ENCODE results near the gene RANBP1. TPM values are rescaled to one million over a fixed set of nuclear protein-coding genes. Genes with fewer than 3 reads are reported as not detected.

The RANBP1 gene
- total and polyA plus RNA-seq, 2 experiments from 2014 or later, result 233 to 253 TPM

- H3F3A ChIP-seq (ENCODE audit: insufficient read depth), result no peaks in the 10 kb centered on the region
- no peak for TF ChIP-seq EZH2phosphoT487 (IDR thresholded peaks at IDR 0.05; ENCODE audit: insufficient read depth, low read depth)
- TF ChIP-seq EZH2 (IDR thresholded peaks at IDR 0.05; ENCODE audit: insufficient read depth, poor library complexity, severe bottlenecking), result no peak
- H3K36me3 ChIP-seq (ENCODE audit: low read depth), result no peaks in the 10 kb centered on the region
- no peaks in the 10 kb centered on the region for H3K79me2 ChIP-seq (ENCODE audit: insufficient read depth)
- no peak overlapping the region for H3K4me2 ChIP-seq (ENCODE audit: unreplicated experiment)
- no peaks in the 10 kb centered on the region for H3K9me2 ChIP-seq (ENCODE audit: insufficient read depth)
- in situ Hi-C loops (cut with MboI), result no loop called here
- no peaks in the 10 kb centered on the region for H4K20me1 ChIP-seq (ENCODE audit: insufficient read depth)
- no peaks in the 10 kb centered on the region for H3K4me1 ChIP-seq (ENCODE audit: insufficient read depth)
- DNase-seq, result no peak
- WGBS, 2 experiments (ENCODE audit: low coverage in 1 of 2, low lambda C conversion rate in 2 of 2, missing lambda C conversion rate in 2 of 2), result 94 to 96% methylated on average over 7 of the region's 7 CpGs
- H3K27ac ChIP-seq, result no peak overlapping the region
- H2AFZ ChIP-seq, result no peak overlapping the region
- H3K4me3 ChIP-seq, result no peak overlapping the region
- no peak overlapping the region for H3K9ac ChIP-seq
- H3K27me3 ChIP-seq (replicated peaks; ENCODE audit: insufficient read depth), result no peaks in the 10 kb centered on the region
- no peaks in the 10 kb centered on the region for H3K9me3 ChIP-seq (ENCODE audit: low read depth)
Measured at GRCh38 chr22:20069331-20070042, 46.4 kb upstream of the RANBP1 start.

- H3K4me3 ChIP-seq, result no peak overlapping the region
- H3K4me2 ChIP-seq (ENCODE audit: unreplicated experiment), result no peak overlapping the region
- H3K79me2 ChIP-seq (ENCODE audit: insufficient read depth), result no peaks in the 10 kb centered on the region
- H3K9me3 ChIP-seq (ENCODE audit: low read depth), result no peaks in the 10 kb centered on the region
- no peak overlapping the region for H2AFZ ChIP-seq
- no peaks in the 10 kb centered on the region for H4K20me1 ChIP-seq (ENCODE audit: insufficient read depth)
- DNase-seq, result no peak
- H3K36me3 ChIP-seq (ENCODE audit: low read depth), result no peaks in the 10 kb centered on the region
- H3K9ac ChIP-seq, result no peak overlapping the region
- TF ChIP-seq EZH2phosphoT487 (IDR thresholded peaks at IDR 0.05; ENCODE audit: insufficient read depth, low read depth), result no peak
- no peak for TF ChIP-seq EZH2 (IDR thresholded peaks at IDR 0.05; ENCODE audit: insufficient read depth, poor library complexity, severe bottlenecking)
- H3K27me3 ChIP-seq (replicated peaks; ENCODE audit: insufficient read depth), result no peaks in the 10 kb centered on the region
- in situ Hi-C loops (cut with MboI), result no loop called here
- no peak overlapping the region for H3K27ac ChIP-seq
- no peaks in the 10 kb centered on the region for H3F3A ChIP-seq (ENCODE audit: insufficient read depth)
- no peaks in the 10 kb centered on the region for H3K9me2 ChIP-seq (ENCODE audit: insufficient read depth)
- 83 to 87% methylated on average over 8 of the region's 8 CpGs for WGBS, 2 experiments (ENCODE audit: low coverage in 1 of 2, low lambda C conversion rate in 2 of 2, missing lambda C conversion rate in 2 of 2)
- no peaks in the 10 kb centered on the region for H3K4me1 ChIP-seq (ENCODE audit: insufficient read depth)
Measured at GRCh38 chr22:20071524-20071972, 44.4 kb upstream of the RANBP1 start.

GRCh38 chr22:20076627-20077172, 39.2 kb upstream of the RANBP1 start:
- TF ChIP-seq EZH2 (IDR thresholded peaks at IDR 0.05; ENCODE audit: insufficient read depth, poor library complexity, severe bottlenecking), result no peak
- no peak for TF ChIP-seq EZH2phosphoT487 (IDR thresholded peaks at IDR 0.05; ENCODE audit: insufficient read depth, low read depth)
- H3F3A ChIP-seq (ENCODE audit: insufficient read depth), result peaks cover 13% of the 10 kb centered on the region
- H3K9me2 ChIP-seq (ENCODE audit: insufficient read depth), result no peaks in the 10 kb centered on the region
- H3K4me3 ChIP-seq, result no peak overlapping the region
- in situ Hi-C loops (cut with MboI), result no loop called here
- H3K4me2 ChIP-seq (ENCODE audit: unreplicated experiment), result no peak overlapping the region
- H3K9me3 ChIP-seq (ENCODE audit: low read depth), result no peaks in the 10 kb centered on the region
- H3K27ac ChIP-seq, result no peak overlapping the region
- H4K20me1 ChIP-seq (ENCODE audit: insufficient read depth), result no peaks in the 10 kb centered on the region
- no peak overlapping the region for H2AFZ ChIP-seq
- no peak overlapping the region for H3K9ac ChIP-seq
- H3K36me3 ChIP-seq (ENCODE audit: low read depth), result no peaks in the 10 kb centered on the region
- WGBS, 2 experiments (ENCODE audit: low coverage in 1 of 2, low lambda C conversion rate in 2 of 2, missing lambda C conversion rate in 2 of 2), result 58 to 61% methylated on average over 6 of the region's 6 CpGs
- DNase-seq, result no peak
- H3K79me2 ChIP-seq (ENCODE audit: insufficient read depth), result peaks cover 13% of the 10 kb centered on the region
- H3K27me3 ChIP-seq (replicated peaks; ENCODE audit: insufficient read depth), result no peaks in the 10 kb centered on the region
- H3K4me1 ChIP-seq (ENCODE audit: insufficient read depth), result peaks cover 5% of the 10 kb centered on the region

- Histone ChIP-seq H3K4me2 (ENCODE audit: unreplicated experiment) (peak within 1 kb of the TSS; percentile 83), H3K27me3 (replicated peaks; ENCODE audit: insufficient read depth) (no peaks in the 10 kb centered on the region), H3K9me3 (ENCODE audit: low read depth) (no peaks in the 10 kb centered on the region), H3K9me2 (ENCODE audit: insufficient read depth) (no peaks in the 10 kb centered on the region), H3K4me3 (peak within 1 kb of the TSS; percentile 79), H3K27ac (peak within 1 kb of the TSS; percentile 85), H3F3A (ENCODE audit: insufficient read depth) (peaks cover 22% of the 10 kb centered on the region), H4K20me1 (ENCODE audit: insufficient read depth) (peaks cover 9% of the 10 kb centered on the region; the same call in 1 of the 2 replicates), H2AFZ (peak within 1 kb of the TSS; percentile 81), H3K9ac (peak within 1 kb of the TSS; percentile 92), H3K36me3 (ENCODE audit: low read depth) (no peaks in the 10 kb centered on the region), H3K4me1 (ENCODE audit: insufficient read depth) (peaks cover 7% of the 10 kb centered on the region), H3K79me2 (ENCODE audit: insufficient read depth) (peaks cover 45% of the 10 kb centered on the region)
- peak; percentile 97 for DNase-seq
- in situ Hi-C loops (cut with MboI), result no loop called here
- WGBS, 2 experiments (ENCODE audit: low coverage in 1 of 2, low lambda C conversion rate in 2 of 2, missing lambda C conversion rate in 2 of 2), result 1 to 2% methylated on average over 49 to 71 of the region's 100 CpGs
- TF ChIP-seq EZH2phosphoT487 (IDR thresholded peaks at IDR 0.05; ENCODE audit: insufficient read depth, low read depth), result no peak
- TF ChIP-seq EZH2 (IDR thresholded peaks at IDR 0.05; ENCODE audit: insufficient read depth, poor library complexity, severe bottlenecking), result no peak
Measured at GRCh38 chr22:20079745-20080444, 36.0 kb upstream of the RANBP1 start, which contains the start of gene DGCR8. DGCR8 (plus strand) TSS chr22:20080241; CDS start chr22:20085964, 5,723 bp downstream.
